DMS53 treated with DMSO at 0.1 percent for 48 hours (cell line): ENCODE results near the gene KRT72.
"Not testable (repeated sequence)": the region's sequence is repeated elsewhere in the genome, so short reads cannot be mapped to it uniquely, and the experiment has no call there.

Experiments used
- DNase-seq: peaks from one replicate; lab custom pipeline; 2025; ENCODE audit not compliant: unreplicated experiment; lab: John Stamatoyannopoulos, UW

KRT72 gene

DNA sequence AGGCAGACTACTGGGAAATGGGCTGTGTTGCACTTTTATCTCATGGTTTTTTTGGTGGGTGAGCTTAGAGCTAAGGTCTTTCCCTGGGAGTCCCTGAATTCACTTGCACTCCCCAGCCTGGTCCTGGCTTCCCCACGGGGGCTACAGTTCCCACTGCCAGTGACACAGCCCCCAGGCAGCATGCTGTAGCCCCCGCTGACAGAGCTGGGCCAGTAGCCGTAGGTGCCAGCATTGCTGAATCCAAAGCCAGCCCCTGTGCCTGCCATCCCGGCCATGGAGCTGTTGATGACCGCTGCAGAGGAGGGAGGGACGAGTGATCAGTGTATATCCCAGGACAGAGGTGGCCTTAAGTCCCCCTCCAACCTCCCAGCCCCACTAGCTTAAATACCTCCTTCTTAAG, 6.9 kb upstream of the KRT72 start:
- no peak for DNase-seq

GRCh38 chr12:52607314-52607713, 6.1 kb upstream of the KRT72 start:
- no peak for DNase-seq

GRCh38 chr12:52606581-52607218, 5.4 kb upstream of the KRT72 start:
- DNase-seq = no peak

DNA sequence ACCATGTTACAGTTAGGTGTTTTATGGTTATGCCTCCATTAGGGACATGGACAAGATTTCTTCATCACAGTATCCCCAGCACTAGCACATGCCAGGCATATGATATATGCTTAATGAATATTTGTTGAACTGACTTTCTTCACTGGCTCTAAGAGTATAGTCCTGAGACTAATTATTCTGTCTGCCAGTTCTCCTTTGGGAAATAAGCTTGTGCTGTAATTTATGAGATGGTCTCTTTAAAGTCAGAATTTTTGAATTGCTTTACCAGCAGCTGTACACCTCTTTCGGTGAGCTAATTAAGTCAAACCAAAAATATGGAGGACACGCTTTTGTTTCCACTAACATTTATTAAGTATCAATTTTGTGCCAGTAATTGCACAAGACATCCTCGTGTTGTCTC, 4.8 kb upstream of the KRT72 start:
- DNase-seq = no peak

GRCh38 chr12:52605542-52605941, 4.3 kb upstream of the KRT72 start:
- no peak for DNase-seq

DNA sequence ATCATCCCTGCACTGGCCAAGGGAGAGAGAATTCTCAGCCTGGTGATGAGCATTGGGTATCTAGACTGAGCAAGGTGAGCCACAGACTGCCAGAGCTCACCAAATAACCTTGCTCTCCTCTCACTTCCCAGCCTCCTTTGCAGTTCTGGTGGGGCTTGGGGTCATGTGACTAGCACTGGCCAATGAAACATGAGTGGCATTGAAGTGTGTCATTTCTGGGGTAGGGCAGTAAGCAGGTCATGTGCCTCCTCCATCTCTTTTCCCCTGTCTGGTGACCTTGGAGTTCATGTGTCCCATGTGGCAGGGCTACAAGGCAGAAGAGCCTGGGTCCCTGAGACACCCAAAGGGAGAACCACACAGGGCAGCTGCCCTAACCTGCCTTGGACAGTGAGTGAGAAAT, 3.6 kb upstream of the KRT72 start:
- no peak for DNase-seq

- no peak for DNase-seq
Measured at GRCh38 chr12:52603314-52603713, 2.1 kb upstream of the KRT72 start.

DNA sequence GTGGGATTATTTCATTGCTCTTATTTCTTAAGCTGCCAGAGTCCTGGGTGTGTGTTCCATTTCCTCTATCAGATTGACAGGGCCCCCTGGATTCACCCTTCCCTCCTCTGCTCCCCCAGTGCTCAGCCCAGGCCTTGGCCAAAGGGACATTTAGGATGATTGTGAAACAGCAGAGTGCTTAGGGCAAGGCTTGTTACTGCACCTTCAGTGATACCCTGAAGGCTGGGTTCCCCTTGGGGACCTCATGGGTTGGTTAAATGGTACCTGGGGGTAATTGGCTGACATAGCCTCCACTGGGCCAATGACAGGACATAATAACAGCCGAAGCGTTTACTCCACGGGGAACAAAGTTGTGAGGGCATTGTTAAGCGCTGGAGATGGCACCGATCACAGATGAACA, 1.3 kb upstream of the KRT72 start:
- no peak for DNase-seq

GRCh38 chr12:52601671-52602070, 408 bp upstream of the KRT72 start:
- no peak for DNase-seq

GRCh38 chr12:52600475-52600874, 788 bp downstream of the KRT72 start:
- no peak for DNase-seq

GRCh38 chr12:52600071-52600470, 1.2 kb downstream of the KRT72 start:
- no peak for DNase-seq

GRCh38 chr12:52598966-52599365, 2.3 kb downstream of the KRT72 start:
- no peak for DNase-seq

- DNase-seq = not testable (repeated sequence)
Measured at GRCh38 chr12:52594237-52594636, 7.0 kb downstream of the KRT72 start.

GRCh38 chr12:52591521-52591920, 9.7 kb downstream of the KRT72 start:
- no peak for DNase-seq

DNA sequence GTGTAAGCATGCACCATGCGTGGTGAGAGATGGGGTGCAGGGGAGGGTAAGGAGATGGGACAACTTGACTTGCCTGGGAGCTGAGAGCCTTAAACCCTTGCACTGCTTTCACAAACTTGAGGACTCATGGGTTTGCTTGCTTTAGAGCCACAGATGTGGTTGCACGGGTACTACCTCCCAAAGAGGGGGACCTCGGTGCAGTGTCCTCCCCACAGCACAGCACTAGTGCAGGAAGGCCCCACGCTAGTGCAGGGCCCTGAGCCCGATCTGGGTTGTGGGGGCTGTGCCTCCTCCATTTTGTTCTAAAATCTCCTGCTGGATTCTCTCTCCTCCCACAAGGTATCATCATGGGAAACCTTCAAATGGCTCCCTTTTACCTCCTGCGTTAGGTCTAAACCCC, 11.2 kb downstream of the KRT72 start:
- DNase-seq = no peak

- no peak for DNase-seq
Measured at GRCh38 chr12:52587563-52587962, 13.7 kb downstream of the KRT72 start.

GRCh38 chr12:52585946-52586345, 15.3 kb downstream of the KRT72 start:
- no peak for DNase-seq

DNA sequence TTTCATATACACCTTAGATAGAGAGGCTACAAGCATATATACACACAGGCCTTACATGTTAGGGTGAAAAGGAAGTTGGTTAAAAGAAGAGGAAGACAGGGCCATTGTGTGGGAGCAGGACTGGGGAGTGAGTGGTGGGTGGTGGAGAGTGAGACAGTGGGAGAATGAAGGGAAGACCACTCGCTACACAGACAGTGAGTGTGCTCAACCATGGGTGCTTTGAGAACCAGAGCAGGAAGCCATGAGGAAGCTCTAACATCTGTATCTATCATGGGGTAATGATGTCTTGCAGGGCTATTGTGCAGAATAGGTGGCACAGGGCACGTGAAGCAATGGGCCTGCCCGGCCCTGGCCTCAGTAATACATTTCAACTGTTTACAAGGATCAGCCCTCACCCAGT, 16.2 kb downstream of the KRT72 start:
- no peak for DNase-seq

GRCh38 chr12:52584156-52584682, 17.0 kb downstream of the KRT72 start:
- no peak for DNase-seq

- peak; percentile 41 for DNase-seq
Measured at GRCh38 chr12:52582971-52583456, 18.2 kb downstream of the KRT72 start.

DNA sequence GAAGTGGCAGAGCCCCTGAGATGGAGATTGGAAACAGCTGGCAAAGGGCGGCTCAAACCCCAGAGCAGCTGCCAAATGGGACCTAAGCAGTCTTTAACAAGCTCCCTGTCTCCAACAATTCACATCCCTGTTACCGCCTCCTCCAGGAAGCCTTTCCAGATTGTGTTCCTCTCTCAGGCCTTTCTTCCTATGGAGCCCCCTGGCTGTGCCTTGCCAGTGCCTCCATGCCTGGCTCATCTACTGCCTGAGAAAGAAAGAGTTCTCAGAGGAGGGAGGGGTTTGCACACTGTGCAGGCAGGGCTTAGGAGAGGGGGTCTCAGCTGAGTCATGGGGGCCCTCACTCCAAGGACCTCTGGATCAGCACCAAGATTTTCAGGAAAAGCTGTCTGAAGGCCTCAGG, 18.8 kb downstream of the KRT72 start:
- no peak for DNase-seq

GRCh38 chr12:52581481-52581880, 19.8 kb downstream of the KRT72 start:
- DNase-seq = no peak

DNA sequence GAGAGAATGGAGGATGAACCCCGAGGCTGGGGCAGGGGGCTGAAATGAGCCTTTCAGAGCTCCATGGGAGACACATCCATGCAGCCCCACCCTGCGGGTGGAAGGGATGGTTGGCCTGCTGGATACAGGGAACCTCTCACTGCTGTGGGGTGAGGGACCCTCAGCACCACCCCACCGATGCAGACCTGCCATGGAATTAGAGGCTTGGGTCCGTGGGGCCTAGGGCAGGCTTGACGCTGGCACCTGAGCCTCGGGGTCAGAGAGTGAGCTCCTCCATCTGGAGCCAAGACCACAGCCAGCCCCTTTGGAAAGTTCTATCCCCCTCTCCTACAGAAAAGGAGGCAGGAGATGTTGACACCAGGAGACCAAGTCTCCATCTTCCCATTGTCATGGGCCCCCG, 20.2 kb downstream of the KRT72 start:
- DNase-seq = no peak
